IPS-NIHi7 (cell line): Measurements from ENCODE around the gene CEP20.
"Not testable (repeated sequence)": the region's sequence is repeated elsewhere in the genome, so short reads cannot be mapped to it uniquely, and the experiment has no call there.

Experiments used
- DNase-seq: peaks from one replicate; pipeline ENCODE4 v3.0.0; 2012; ENCODE audit warnings: mixed read lengths; ENCODE audit errors: extremely low spot score

Gene CEP20

DNA sequence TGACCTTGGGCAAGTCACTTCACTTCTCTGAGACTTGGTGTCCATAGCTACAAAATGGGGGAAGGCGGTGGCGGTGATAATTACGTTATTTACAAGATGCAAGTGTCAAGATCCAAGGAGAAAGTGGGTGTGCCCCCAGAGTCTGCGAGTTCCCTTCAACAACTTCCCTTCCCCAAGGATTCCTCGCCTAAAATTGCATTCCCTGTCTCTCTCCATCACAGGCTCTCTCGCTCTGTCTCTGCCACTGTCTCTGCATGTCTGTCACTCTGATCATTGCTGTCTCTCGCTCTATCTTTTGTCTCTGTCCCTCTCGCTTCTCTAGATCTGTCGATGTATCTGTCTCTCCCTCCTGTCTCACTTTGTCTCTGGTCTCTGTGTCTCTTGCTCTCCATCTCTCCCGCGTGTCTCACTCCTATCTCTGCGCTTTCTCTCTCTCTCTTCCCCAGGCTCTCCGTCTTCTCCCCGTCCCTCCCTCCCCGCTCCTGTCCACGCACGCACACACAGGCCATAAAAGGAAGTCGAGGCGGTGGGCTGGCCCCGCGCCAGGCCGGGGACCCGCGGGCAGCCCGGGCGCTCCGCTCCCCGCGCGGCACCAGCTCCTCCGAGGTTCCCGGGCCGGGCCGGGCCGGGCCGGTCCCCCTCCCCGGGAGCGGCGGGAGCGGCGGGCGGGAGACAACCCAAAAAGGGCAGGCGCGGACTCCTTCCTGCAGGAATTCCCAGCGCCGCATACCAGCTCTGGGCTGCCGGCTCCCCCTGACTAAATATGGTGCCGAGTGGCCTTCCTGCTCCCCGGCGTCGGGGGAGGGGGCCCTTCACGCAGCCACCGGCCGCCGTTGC lies 30.5 kb downstream of the CEP20 start:
- peak; percentile 73 for DNase-seq

DNA sequence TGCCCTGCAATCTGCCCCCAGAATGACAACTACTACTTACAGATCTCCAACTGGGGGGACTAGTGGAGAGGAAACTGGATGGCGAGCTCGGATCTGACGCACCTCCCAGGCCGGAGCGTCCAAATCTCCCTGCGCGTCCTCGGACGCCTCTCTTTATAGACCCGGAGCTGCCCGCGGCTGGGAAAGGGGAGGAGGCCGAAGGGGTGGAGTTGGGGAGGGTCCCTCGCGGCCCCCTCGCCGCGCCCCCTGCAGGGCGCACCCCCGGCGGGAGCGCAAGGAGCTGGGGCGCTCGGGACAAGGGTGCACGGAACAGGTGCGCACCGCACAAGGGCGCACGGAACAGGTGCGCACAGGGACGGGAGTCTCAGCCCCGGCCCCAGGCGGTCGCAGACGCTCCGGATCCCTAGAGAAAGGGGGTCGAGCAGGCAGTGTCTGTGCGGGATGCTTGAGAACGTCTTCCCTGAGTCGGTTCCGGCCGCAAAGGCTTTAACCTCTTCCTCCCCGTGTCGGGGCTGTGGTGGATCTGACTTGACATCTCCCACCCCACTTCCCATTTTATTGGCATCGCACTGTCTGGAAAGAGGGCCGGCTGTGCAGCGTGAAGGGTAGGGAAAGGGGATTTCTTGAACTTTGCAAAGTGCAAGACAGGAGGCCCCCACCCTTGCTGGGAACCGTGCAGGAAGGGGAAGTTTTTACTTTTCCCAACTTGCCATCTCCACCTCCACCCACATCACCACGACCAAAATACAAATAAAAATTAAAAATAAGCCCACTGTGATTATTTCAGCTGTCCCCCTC lies 31.3 kb downstream of the CEP20 start, which contains the start of gene MYH11:
Gene MYH11, minus strand, starts transcription at position 128 of the 798 bp plus-strand sequence. CDS start 18,776 bp downstream, outside the sequence.
- DNase-seq: peak; percentile 71

DNA sequence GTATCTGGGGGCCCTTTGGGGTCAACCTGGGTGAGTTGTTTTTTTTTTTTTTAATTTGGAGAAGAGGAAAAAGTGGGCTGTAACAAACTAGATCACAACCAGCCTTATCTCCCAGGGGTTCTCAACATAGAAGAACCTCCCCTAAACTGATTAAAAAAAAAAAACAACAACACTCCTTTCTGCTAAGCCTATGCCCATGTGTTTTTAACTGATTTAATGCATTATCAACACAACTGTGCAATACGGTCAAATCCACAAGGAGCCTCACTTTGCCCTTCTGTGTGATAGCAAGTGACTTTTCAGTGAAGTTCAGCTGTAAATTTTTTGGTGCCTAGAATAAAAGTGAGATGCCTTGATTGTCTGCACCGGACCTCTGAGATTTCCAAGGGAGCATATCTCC lies 32.2 kb downstream of the CEP20 start:
- DNase-seq: no peak

DNA sequence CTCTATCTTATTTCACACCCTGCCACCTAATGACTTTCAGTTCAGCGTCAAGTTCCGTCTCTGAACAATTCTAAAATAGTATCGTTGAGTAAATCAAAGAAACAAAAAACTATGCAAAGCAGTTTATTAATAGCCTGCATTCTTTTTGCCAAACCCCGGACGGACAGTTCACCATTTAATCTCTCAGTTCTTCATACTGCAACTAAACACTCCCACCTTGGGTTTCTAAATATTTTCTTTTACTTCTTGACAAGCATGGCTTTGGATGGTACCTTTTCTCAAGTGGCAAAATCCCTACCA lies 32.7 kb downstream of the CEP20 start:
- no peak for DNase-seq

DNA sequence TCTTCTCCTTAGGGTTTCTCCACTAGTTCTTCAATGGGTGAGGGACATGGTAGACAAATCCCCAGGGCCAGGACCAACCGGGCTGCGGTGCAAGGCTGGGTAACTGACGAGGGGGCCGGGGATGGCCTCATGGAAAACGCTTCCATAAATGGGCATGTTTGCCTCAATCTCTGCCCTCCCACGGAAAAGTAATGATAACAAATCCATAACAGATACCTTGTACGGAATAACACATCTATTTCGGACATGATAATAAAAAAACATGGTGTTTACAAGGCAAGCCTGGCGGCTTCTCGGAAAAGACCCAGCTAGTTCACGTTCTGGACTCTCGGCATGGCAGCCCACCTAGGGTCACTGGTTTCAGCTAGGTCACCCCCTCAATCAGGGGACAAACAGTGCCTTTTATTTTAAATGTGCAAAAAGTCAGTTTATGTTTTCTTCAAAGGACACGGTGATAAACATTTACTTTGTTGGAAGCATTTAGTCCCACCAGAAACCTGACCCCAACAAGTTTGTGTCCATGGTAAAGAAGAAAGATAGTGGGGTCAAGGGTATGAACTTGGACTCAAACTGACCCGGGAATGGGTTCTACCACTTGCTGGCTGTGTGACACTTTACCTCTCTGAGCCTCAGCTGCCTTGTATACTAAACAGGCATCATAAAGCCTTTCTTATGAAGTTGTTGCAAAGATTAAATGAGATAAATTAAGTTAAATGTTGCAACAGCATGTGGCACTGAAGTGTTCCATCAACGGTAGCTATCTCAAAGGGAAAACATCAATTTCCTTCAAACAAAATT lies 33.3 kb downstream of the CEP20 start:
- no peak for DNase-seq

DNA sequence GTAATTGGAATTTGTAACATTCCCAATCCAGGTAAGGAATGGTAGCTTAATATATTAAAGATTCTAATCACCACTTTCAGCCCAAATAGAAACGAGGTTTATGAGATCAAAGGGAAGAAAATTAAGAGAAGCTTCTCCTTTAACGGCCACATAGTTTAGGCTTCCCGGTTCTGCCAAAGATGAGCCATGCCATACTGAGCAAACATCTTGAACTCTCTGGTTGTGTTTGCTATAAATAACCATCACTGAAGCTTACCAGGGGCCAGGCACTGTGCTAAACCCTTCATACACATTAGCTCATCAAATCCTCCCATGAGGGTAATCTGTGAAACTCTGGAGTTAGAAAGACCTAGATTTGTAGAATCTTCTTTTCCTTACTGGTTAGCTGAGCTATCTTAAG lies 34.3 kb downstream of the CEP20 start:
- no peak for DNase-seq

DNA sequence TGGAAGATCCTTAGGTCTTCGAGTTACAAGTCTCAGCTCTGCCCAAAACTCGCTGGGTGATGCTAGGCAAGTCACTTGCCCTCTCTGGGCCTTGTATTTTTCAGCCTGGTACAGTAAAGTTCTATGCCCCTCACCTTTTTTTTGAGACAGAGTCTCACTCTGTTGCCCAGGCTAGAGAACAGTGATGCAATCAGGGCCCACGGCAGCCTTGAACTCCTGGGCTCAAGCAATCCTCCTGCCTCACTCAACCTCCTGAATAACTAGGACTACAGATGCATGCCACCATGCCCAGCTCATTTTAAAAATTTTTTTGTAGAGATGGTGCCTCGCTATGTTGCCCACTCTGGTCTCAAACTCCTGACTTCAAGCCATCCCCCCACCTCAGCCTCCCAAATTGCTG lies 35.4 kb downstream of the CEP20 start:
- no peak for DNase-seq

DNA sequence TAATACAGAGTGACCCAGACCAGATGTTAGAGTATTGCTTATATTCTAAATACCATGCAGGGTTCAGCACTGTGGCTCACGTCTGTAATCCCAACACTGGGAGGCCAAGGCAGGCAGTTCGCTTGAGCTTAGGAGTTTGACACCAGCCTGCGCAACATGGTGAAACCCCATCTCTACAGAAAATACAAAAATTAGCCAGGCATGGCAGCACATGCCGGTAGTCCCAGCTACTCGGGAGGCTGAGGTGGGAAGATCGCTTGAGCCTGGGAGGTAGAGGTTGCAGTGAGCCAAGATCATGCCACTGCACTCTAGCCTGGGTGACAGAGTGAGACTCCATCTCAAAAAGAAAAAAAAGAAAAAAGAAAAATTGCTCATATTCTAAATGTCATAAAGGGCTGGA lies 37.8 kb downstream of the CEP20 start:
- DNase-seq: not testable (repeated sequence)

DNA sequence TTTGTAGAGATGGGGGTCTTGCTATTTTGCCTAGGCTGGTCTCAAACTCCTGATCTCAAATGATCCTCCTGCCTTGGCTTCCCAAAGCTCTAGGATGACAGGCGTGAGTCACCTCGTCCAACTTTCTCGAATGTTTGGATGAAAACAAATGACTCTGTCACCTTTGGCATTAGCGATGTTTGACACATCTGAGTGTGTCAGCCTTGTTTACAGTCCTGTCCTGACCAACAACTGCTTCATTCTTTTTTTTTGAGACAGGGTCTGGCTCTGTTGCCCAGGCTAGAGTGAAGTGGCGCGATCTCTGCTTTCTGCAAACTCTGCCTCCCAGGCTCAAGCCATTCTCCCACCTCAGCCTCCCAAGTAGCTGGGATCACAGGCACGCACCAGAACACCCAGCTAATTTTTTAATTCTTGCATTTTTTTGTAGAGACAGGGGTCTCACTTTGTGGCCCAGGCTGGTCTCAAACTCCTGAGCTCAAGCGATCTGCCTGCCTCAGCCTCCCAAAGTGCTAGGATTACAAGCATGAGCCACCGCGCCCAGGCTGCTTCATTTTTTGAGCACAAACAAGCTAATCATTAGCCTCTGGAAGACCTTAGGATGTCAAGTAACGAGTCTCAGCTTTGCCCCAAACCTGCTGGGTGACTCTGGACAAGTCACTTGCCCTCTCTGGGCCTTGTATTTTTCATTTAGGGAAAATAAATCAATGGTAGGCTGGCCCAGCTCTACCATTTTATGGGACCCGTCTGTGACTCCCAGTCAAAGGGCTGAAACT lies 39.0 kb downstream of the CEP20 start:
- no peak for DNase-seq

DNA sequence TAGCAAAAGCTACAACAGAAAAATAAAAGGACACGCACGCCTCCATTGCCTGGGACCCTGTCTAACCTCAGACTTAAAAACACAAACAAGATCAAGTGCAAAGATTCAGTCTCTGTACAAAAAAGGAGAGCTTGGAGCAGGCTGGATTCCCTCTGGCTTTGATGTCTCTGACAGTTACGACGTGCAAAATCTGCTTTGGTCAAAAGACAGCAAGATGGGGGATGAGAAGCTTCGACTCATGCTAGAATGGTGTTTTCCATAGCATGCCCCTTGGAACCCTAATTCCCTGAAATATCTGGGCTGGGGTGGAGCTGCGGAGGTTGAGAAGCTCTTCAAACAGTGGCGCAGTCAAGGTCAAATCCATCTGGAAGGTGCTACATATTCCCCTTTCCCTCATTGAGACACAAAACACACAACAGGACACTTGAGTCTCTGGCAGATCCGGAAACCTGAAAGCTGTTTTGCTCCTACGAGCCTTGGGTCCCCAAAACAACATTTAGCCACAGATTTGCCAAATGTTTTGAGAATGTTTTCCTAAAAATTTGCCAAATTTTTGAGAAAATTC lies 40.7 kb downstream of the CEP20 start:
- no peak for DNase-seq

DNA sequence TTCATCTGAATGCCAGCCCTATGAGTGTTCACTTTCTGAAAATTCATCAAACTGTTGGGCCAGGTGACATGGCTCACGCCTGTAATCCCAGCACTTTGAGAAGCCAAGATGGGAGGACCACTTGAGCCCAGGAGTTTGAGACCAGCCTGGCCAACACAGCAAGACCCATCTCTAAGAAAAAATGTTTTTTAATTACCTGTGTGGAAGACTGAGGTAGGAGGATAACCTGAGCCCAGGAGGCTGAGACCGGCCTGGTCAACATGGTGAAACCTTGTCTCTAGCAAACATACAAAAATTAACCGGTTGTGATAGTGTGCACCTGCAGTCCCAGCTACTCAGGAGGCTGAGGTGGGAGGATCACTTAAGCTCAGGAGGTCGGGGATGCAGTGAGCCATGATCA lies 41.9 kb downstream of the CEP20 start:
- DNase-seq: no peak

DNA sequence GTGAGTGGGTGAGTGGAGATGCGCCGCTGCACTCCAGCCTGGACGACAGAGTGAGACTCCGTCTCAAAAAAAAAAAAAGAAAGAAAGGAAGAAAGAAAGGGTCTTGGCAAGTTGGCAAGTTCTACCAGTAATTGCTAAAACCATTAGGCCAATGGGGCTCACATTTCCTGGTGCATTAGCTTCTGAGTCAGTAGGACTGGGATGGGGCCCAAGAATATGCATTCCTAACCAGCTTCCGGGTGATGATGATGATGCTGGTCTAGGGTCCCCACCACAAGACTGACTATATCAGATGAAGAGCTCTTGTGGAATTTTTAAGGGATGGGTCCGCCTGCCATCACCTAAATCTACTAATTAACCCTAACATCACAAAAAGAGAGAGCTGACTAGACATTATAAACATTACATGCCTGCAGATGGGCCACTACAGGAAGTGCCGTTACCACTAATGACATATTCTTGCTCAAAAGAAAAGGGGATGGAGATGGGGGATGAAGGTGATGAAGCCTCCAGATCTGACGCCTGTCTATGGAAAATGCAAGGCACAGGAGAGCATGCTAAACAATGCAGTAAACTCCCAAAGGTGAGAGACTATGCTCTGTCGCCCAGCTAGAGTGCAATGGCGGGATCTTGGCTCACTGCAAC lies 44.6 kb downstream of the CEP20 start:
- no peak for DNase-seq

DNA sequence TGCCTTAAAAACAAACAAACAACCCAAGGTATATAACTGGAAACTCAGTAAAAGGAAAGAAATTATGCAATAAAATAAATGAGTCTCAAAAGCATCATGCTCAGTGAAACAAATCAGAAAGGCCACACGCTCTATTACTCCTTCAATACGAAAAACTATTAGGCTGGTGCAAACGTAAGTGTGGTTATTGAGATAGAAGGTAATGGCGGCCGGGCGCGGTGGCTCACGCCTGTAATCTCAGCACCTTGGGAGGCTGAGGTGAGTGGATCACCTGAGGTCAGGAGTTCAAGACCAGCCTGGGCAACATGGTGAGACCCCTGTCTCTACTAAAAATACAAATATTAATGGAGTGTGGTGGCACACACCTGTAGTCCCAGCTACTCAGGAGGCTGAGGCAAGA lies 49.2 kb downstream of the CEP20 start:
- DNase-seq: not testable (repeated sequence)

DNA sequence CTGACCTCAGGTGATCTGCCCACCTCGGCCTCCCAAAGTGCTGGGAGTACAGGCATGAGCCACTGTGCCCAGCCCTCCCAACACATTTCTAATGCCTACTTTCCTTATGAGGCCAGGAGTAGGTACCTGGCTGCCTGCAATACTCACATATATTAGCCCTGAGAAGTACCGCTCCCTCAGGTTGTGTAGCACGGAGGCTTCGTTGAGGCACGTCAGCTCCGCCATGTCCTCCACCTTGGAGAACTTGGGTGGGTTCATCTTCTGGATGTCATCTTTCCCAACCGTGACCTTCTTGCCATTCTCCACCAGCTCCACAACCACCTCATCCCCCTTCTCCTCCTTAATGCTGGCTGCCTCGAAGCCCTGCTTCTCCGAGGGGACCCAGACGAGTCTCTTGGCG lies 50.6 kb downstream of the CEP20 start:
- DNase-seq: no peak

DNA sequence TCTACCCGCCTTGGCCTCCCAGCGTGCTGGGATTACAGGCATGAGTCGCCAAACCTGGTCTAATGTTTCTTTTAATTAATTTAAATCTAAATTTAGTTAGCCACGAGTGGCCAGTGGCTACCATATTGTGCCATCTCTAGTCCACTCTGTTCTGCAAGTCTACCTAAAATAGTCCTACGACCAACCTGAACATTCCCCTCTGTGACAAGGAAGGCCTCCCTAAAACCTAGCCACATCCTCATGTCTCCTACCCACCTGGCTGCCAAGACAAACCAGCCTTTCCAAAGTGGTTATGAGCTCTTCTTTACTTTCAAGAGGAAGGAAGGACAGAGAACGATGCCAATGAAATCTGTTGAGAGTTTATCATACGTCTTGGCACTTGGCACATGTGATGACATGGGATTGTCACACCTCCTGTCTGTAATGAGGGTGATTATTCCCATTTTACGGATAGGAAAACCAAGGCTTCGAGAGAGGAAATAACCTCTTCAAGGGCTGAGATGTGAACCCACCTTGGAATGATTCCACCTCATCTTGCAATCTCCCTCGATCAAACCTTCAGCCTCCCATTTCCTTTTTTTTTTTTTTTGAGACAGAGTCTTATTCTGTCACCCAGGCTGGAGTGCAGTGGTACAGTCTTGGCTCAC lies 51.3 kb downstream of the CEP20 start:
- DNase-seq: no peak

DNA sequence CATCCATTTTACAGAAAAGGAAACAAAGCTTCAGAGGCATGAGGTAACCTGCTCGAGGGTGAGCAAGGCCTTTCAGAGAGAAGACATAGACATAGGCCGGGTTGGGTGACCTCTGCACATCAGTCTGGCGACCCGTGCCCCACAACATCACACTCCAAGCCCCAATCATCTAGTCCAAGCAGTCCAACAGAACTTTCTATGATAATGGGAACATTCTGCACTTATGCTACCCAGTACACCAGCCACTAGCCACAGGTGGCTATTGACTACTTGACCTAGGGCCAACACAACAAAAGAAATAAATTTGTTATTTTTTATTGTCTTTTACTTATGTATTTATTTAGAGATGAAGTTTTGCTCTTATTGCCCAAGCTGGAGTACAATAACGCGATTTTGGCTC lies 52.3 kb downstream of the CEP20 start:
- DNase-seq: no peak

DNA sequence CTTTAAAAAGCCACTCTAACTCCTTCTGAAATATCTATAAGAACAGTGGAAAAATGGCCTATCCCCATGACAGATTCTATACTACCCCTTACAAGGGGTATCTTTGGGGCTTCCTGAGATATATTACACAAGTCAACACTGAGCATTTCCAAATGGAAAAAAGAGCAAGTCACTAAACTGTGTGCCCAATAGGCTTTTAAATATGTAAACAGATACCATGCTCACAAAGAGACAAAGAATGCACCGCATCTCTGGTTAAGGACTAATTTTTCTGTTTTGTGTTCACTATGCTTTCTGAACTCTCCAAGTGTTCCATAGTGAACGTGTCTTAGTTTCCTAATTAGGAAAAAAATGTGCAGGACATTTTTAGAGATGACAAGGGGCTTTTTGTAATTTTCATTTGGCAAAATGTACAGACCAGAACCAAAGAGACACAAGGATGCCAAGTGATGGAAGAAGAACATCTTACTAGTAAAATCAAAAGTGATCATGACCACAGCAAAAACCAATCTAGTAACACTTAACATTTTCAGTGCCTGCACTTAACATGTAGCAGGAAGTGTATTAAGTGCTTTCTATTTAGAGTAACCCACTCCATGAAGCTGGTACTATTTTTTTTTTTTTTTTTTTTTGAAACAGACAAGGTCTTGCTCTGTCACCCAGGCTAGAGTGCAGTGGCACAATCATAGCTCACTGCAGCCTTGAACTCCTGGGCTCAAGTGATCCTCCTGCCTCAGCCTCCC lies 53.1 kb downstream of the CEP20 start:
- no peak for DNase-seq

DNA sequence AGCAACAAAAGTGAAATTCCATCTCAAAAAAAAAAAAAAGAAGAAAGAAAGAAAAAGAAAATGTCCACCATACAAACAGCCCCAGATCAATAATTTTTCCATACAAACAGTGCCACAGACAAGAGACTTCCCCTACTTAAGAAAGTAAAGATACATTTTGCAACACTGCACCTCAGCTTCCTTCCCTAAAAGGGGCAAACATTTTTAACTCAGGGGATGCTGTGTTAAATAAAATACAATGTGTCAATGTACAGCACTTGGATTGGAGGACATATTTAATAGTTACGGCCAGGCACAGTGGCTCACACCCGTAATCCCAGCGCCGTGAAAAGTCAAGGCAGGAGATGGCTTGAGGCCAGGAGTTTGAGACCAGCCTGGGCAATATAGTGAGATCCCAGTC lies 53.9 kb downstream of the CEP20 start:
- DNase-seq: no peak

DNA sequence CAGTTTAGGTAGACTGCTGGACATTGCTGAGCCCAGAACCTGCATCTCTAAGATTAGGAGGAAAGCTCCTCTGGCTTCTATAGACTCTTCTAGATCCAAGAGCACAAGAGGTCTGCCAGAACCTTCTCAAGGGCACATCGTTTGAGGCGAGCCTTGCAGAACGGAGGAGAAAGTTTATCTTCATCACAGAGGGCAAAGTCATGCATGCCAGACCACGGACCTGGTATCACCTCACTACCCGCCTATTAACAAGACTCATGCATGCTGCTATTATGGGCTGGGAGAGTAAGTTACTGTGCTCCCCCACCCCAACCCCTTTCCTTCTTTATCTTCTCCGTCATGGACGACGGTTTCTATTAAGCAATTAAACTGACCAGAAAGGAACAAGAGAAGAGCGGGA lies 54.9 kb downstream of the CEP20 start:
- DNase-seq: no peak

DNA sequence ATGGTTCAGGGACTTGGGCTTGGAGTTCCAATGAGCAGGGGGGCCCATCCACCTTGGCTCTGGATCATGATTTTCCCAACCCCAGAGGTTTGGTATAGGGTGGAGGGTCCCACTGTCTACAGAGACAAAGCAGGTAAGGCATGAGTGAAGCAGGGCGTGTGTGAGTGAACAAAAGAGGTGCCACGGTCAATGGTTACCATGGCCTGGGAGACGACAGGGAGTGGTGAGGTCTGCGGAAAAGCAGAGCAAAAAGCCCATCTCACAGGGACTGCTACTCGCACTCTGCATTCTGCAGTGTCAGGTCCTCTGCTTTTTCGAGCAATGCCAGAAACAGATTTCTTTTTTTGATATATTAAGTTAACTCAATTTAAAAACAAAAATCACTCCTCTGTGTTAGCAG lies 56.2 kb downstream of the CEP20 start:
- DNase-seq: no peak
